ENCODE measurements around the gene FBXW7. TPM values are rescaled to one million over a fixed set of nuclear protein-coding genes. Genes with fewer than 3 reads are reported as not detected.

The FBXW7 gene
- total and polyA plus RNA-seq, 2 of the 8 experiments (the other 6 are each of a cell fraction or from before 2014, with no cell fraction given): 6.0 to 26.7 TPM

- TF ChIP-seq CHD7 (IDR thresholded peaks at IDR 0.05; ENCODE audit: insufficient replicate concordance, low read length) (no peak), NANOG (IDR thresholded peaks at IDR 0.05; ENCODE audit: insufficient read depth, low read depth, low read length, poor library complexity, severe bottlenecking) (no peak), BRCA1 (IDR thresholded peaks at IDR 0.05; ENCODE audit: low read depth, low read length) (no peak), E2F6 (IDR thresholded peaks at IDR 0.05) (no peak), KDM5A (IDR thresholded peaks at IDR 0.05; ENCODE audit: low read length) (no peak), SAP30 (IDR thresholded peaks at IDR 0.05; ENCODE audit: insufficient read depth, insufficient replicate concordance, low read length) (no peak), POLR2AphosphoS5 (IDR thresholded peaks at IDR 0.05; ENCODE audit: low read depth, low read length) (no peak), ATF3 (IDR thresholded peaks at IDR 0.05; ENCODE audit: insufficient read depth, low read depth, low read length) (no peak), RXRA (IDR thresholded peaks at IDR 0.05; ENCODE audit: insufficient read depth, low read depth, low read length) (no peak), HDAC6 (IDR thresholded peaks at IDR 0.05; ENCODE audit: low read depth, low read length) (no peak)
Observed at GRCh38 chr4:152342293-152342692, 193.6 kb downstream of the FBXW7 start (continued).
